ENCODE data around the gene DMD. TPM values are rescaled to one million over a fixed set of nuclear protein-coding genes. Genes with fewer than 3 reads are reported as not detected.

Gene DMD
- total and polyA plus RNA-seq, 2 donors from 2014 or later, result 4.2 to 17.9 TPM

- H3K4me1 ChIP-seq (ENCODE audit: control insufficient read depth in 2 of 3, insufficient read depth in 2 of 3, low read depth in 1 of 3, low read length in 3 of 3), result no peaks in the 10 kb centered on the region
- H3K9ac ChIP-seq (ENCODE audit: low read length in 3 of 3), result no peak overlapping the region
- TF ChIP-seq, protein P1, sequence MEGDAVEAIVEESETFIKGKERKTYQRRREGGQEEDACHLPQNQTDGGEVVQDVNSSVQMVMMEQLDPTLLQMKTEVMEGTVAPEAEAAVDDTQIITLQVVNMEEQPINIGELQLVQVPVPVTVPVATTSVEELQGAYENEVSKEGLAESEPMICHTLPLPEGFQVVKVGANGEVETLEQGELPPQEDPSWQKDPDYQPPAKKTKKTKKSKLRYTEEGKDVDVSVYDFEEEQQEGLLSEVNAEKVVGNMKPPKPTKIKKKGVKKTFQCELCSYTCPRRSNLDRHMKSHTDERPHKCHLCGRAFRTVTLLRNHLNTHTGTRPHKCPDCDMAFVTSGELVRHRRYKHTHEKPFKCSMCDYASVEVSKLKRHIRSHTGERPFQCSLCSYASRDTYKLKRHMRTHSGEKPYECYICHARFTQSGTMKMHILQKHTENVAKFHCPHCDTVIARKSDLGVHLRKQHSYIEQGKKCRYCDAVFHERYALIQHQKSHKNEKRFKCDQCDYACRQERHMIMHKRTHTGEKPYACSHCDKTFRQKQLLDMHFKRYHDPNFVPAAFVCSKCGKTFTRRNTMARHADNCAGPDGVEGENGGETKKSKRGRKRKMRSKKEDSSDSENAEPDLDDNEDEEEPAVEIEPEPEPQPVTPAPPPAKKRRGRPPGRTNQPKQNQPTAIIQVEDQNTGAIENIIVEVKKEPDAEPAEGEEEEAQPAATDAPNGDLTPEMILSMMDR (IDR thresholded peaks at IDR 0.05; ENCODE audit: borderline replicate concordance, extremely low read depth, insufficient read depth), result no peak
- no peaks in the 10 kb centered on the region for H3K9me3 ChIP-seq (ENCODE audit: control insufficient read depth in 2 of 3, insufficient read depth in 1 of 3, low read length in 3 of 3)
- FAIRE-seq (no peak), DNase-seq (no peak)
- H3K36me3 ChIP-seq (ENCODE audit: control insufficient read depth in 2 of 3, insufficient read depth in 3 of 3, low read length in 3 of 3), result no peaks in the 10 kb centered on the region
- no peak overlapping the region for H3K4me3 ChIP-seq (ENCODE audit: low read length in 3 of 3)
- peak overlapping the region in 1 of 2 donors; percentile 37 for H3K27ac ChIP-seq (ENCODE audit: low read depth in 2 of 2, low read length in 2 of 2)
- H3K27me3 ChIP-seq (ENCODE audit: control insufficient read depth, insufficient read depth, low read length), result no peaks in the 10 kb centered on the region
- intact Hi-C loops (cut with DNase I), result no loop called here
Measured at GRCh38 chrX:31181377-31182000, 2029.9 kb downstream of the DMD start.

GRCh38 chrX:31179203-31179602 lies 2032.1 kb downstream of the DMD start:
- Histone ChIP-seq H3K27ac (ENCODE audit: low read depth in 2 of 2, low read length in 2 of 2) (no peak overlapping the region), H3K9ac (ENCODE audit: low read length in 3 of 3) (no peak overlapping the region), H3K9me3 (ENCODE audit: control insufficient read depth in 2 of 3, insufficient read depth in 1 of 3, low read length in 3 of 3) (no peaks in the 10 kb centered on the region), H3K36me3 (ENCODE audit: control insufficient read depth in 2 of 3, insufficient read depth in 3 of 3, low read length in 3 of 3) (no peaks in the 10 kb centered on the region), H3K4me1 (ENCODE audit: control insufficient read depth in 2 of 3, insufficient read depth in 2 of 3, low read depth in 1 of 3, low read length in 3 of 3) (no peaks in the 10 kb centered on the region), H3K27me3 (ENCODE audit: control insufficient read depth, insufficient read depth, low read length) (no peaks in the 10 kb centered on the region), H3K4me3 (ENCODE audit: low read length in 3 of 3) (no peak overlapping the region)
- no peak for FAIRE-seq
- DNase-seq, result no peak
- intact Hi-C loops (cut with DNase I), result no loop called here
- TF ChIP-seq, protein P1 (IDR thresholded peaks at IDR 0.05; ENCODE audit: borderline replicate concordance, extremely low read depth, insufficient read depth), result no peak

DNA sequence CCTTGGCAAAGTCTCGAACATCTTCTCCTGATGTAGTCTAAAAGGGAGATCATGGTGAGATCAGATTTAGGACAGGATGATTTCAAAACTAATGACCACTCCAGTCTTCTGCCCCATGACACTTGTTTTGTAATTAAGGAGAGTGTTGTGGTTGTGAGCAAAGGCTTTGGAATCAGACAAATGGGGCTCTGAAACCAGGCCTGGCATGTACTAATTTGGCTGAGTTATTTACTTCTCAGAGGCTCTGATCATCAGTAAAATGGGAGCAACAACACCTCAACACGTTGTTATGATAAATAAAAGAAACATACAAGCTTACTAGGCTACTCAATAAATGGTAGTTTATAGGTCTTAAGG lies 2032.6 kb downstream of the DMD start:
- TF ChIP-seq, protein P1 (IDR thresholded peaks at IDR 0.05; ENCODE audit: borderline replicate concordance, extremely low read depth, insufficient read depth), result no peak
- Histone ChIP-seq H3K27me3 (ENCODE audit: control insufficient read depth, insufficient read depth, low read length) (no peaks in the 10 kb centered on the region), H3K9me3 (ENCODE audit: control insufficient read depth in 2 of 3, insufficient read depth in 1 of 3, low read length in 3 of 3) (no peaks in the 10 kb centered on the region), H3K4me1 (ENCODE audit: control insufficient read depth in 2 of 3, insufficient read depth in 2 of 3, low read depth in 1 of 3, low read length in 3 of 3) (no peaks in the 10 kb centered on the region), H3K9ac (ENCODE audit: low read length in 3 of 3) (no peak overlapping the region), H3K36me3 (ENCODE audit: control insufficient read depth in 2 of 3, insufficient read depth in 3 of 3, low read length in 3 of 3) (no peaks in the 10 kb centered on the region), H3K4me3 (ENCODE audit: low read length in 3 of 3) (no peak overlapping the region), H3K27ac (ENCODE audit: low read depth in 2 of 2, low read length in 2 of 2) (no peak overlapping the region)
- intact Hi-C loops (cut with DNase I), result no loop called here
- FAIRE-seq (no peak), DNase-seq (no peak)

Measured in kidney (tissue), 14 donors.